Keratinocyte (primary cell): ENCODE measurements around the gene ZNF530.

Experiments used
- EZH2 ChIP-seq: IDR thresholded peaks from one replicate; pipeline ENCODE4 v1.6.1; 2012; ENCODE audit warnings: inconsistent platforms, mild to moderate bottlenecking, low read length, moderate library complexity
- TF ChIP-seq, protein P1 (sequence below), 3 experiments: IDR thresholded peaks in 1 of 3; conservative IDR thresholded peaks in 1 of 3; optimal IDR thresholded peaks in 1 of 3; 2 replicates in 2 of 3; 3 replicates in 1 of 3; pipeline versions ENCODE3 to v1.5.1; 2011; ENCODE audit warnings: low read length in 3 of 3, mild to moderate bottlenecking in 3 of 3, moderate library complexity in 2 of 3, control low read depth in 1 of 3, inconsistent platforms in 1 of 3; ENCODE audit not compliant: insufficient read depth in 2 of 3; ENCODE audit errors: extremely low read depth in 1 of 3

DNA sequence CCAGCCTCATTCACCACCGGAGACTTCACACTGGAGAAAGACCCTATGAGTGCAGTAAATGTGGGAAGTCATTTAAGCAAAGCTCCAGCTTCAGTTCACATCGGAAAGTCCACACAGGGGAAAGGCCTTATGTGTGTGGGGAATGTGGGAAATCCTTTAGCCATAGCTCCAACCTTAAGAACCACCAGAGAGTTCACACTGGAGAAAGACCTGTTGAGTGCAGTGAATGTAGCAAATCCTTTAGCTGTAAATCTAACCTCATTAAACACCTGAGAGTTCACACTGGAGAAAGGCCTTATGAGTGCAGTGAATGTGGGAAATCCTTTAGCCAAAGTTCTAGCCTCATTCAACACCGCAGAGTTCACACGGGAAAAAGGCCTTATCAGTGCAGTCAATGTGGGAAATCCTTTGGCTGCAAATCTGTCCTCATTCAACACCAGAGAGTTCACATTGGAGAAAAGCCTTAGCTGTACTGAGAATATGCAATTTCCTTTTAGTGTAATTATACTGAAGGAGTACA lies 42.1 kb downstream of the ZNF530 start:
- TF ChIP-seq, protein P1, sequence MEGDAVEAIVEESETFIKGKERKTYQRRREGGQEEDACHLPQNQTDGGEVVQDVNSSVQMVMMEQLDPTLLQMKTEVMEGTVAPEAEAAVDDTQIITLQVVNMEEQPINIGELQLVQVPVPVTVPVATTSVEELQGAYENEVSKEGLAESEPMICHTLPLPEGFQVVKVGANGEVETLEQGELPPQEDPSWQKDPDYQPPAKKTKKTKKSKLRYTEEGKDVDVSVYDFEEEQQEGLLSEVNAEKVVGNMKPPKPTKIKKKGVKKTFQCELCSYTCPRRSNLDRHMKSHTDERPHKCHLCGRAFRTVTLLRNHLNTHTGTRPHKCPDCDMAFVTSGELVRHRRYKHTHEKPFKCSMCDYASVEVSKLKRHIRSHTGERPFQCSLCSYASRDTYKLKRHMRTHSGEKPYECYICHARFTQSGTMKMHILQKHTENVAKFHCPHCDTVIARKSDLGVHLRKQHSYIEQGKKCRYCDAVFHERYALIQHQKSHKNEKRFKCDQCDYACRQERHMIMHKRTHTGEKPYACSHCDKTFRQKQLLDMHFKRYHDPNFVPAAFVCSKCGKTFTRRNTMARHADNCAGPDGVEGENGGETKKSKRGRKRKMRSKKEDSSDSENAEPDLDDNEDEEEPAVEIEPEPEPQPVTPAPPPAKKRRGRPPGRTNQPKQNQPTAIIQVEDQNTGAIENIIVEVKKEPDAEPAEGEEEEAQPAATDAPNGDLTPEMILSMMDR (optimal IDR thresholded peaks at IDR 0.05 in 1 of 3, IDR thresholded peaks at IDR 0.05 in 1 of 3, conservative IDR thresholded peaks at IDR 0.05 in 1 of 3; ENCODE audit: extremely low read depth in 1 of 3, insufficient read depth in 2 of 3, low read length in 3 of 3): no peak
- no peak for TF ChIP-seq EZH2
